SK-N-SH (cell line): ENCODE measurements around the gene MACROD2. TPM values are rescaled to one million over a fixed set of nuclear protein-coding genes. Genes with fewer than 3 reads are reported as not detected.
A peak's percentile ranks its signal among the peaks of the same experiment; 100 is the strongest.

Experiments used
- CTCF ChIA-PET: fragments of 300-600, 350-600 bp; formaldehyde crosslinking; extraction: SDS; loops from one replicate; lab custom pipeline; 2021; lab: Yijun Ruan, JAX
- POLR2A ChIA-PET: fragments of 350-600 bp; sonication (Branson Sonifier 250); formaldehyde crosslinking; extraction: SDS; loops from one replicate; lab custom pipeline; 2020; ENCODE audit warnings: antibody characterized with exemption, inconsistent platforms; lab: Yijun Ruan, JAX
- DNase-seq: peaks from one replicate; pipeline ENCODE4 v3.0.0; 2012
- H2AFZ ChIP-seq: fragments of 200-600 bp; sonication (generic); 2 replicates; pipeline ENCODE4 v1.8.1; 2016; ENCODE audit warnings: antibody characterized with exemption, mild to moderate bottlenecking, low read depth
- H3F3A ChIP-seq: fragments of 200-600 bp; sonication (generic); replicated peaks from 2 replicates; pipeline ENCODE3; 2016; ENCODE audit warnings: antibody characterized with exemption, mild to moderate bottlenecking; ENCODE audit not compliant: insufficient read depth
- H3K27ac ChIP-seq, 2 experiments: fragments of 200-500 bp in 1 of 2; fragments of 200-600 bp in 1 of 2; sonication (Bioruptor generic) in 1 of 2; sonication (generic), shearing (Covaris generic) in 1 of 2; 2 replicates each; pipeline versions ENCODE4 v1.5.1 to v1.6.1; 2014 to 2016; ENCODE audit warnings: low read depth in 2 of 2, inconsistent platforms in 1 of 2, low read length in 1 of 2, mild to moderate bottlenecking in 1 of 2, mixed read lengths in 1 of 2
- H3K27me3 ChIP-seq: fragments of 200-600 bp; sonication (generic), shearing (Covaris generic); 2 replicates; pipeline ENCODE4 v1.6.1; 2016; ENCODE audit warnings: mixed run types; ENCODE audit not compliant: insufficient read depth
- H3K36me3 ChIP-seq, 2 experiments: fragments of 200-500 bp in 1 of 2; fragments of 200-600 bp in 1 of 2; sonication (Bioruptor generic) in 1 of 2; sonication (generic) in 1 of 2; replicated peaks in 1 of 2; 2 replicates each; pipeline versions ENCODE3 to v1.5.1; 2014 to 2016; ENCODE audit warnings: low read length in 1 of 2, mild to moderate bottlenecking in 1 of 2; ENCODE audit not compliant: insufficient read depth in 2 of 2, control insufficient read depth in 1 of 2
- H3K4me1 ChIP-seq, 2 experiments: fragments of 200-500 bp in 1 of 2; fragments of 200-600 bp in 1 of 2; sonication (Bioruptor generic) in 1 of 2; sonication (generic), shearing (Covaris generic) in 1 of 2; 2 replicates each; pipeline versions ENCODE4 v1.5.1 to v1.6.1; 2014 to 2016; ENCODE audit warnings: low read depth in 1 of 2, low read length in 1 of 2, mixed run types in 1 of 2; ENCODE audit not compliant: insufficient read depth in 2 of 2, control insufficient read depth in 1 of 2
- H3K4me2 ChIP-seq: fragments of 200-600 bp; sonication (generic), shearing (Covaris generic); 2 replicates; pipeline ENCODE4 v1.6.1; 2017; ENCODE audit warnings: mixed run types
- H3K4me3 ChIP-seq, 2 experiments: fragments of 200-500 bp in 1 of 2; fragments of 200-600 bp in 1 of 2; sonication (Bioruptor generic) in 1 of 2; sonication (generic), shearing (Covaris generic) in 1 of 2; 2 replicates each; pipeline versions ENCODE4 v1.5.1 to v1.8.1; 2014 to 2016; ENCODE audit warnings: low read depth in 2 of 2, inconsistent platforms in 1 of 2, low read length in 1 of 2, mild to moderate bottlenecking in 1 of 2, mixed read lengths in 1 of 2, moderate library complexity in 1 of 2
- H3K79me2 ChIP-seq: fragments of 200-600 bp; sonication (generic); 2 replicates; pipeline ENCODE4 v1.8.1; 2017; ENCODE audit warnings: mild to moderate bottlenecking; ENCODE audit not compliant: insufficient read depth
- H3K9ac ChIP-seq: fragments of 200-600 bp; sonication (generic); 2 replicates; pipeline ENCODE4 v1.6.1; 2017; ENCODE audit warnings: mixed run types
- H3K9me2 ChIP-seq: fragments of 200-600 bp; sonication (generic); 2 replicates; pipeline ENCODE4 v1.6.1; 2017; ENCODE audit warnings: mixed run types
- H3K9me3 ChIP-seq: fragments of 200-600 bp; sonication (generic); 2 replicates; pipeline ENCODE4 v1.6.1; 2017; ENCODE audit warnings: mixed run types, mild to moderate bottlenecking, moderate library complexity
- H4K20me1 ChIP-seq: fragments of 200-600 bp; sonication (generic); 2 replicates; pipeline ENCODE4 v1.6.1; 2017; ENCODE audit warnings: mild to moderate bottlenecking, mixed run types; ENCODE audit not compliant: insufficient read depth
- FOXJ3 ChIP-seq: sonication (generic); formaldehyde crosslinking; IDR thresholded peaks from 2 replicates; pipeline ENCODE4 v1.5.1; 2020; ENCODE audit warnings: mild to moderate bottlenecking, missing genetic modification reagents
- GATA2 ChIP-seq: sonication (generic); formaldehyde crosslinking; IDR thresholded peaks from 2 replicates; pipeline ENCODE4 v1.5.0; 2020; ENCODE audit warnings: mild to moderate bottlenecking, missing genetic modification reagents
- JUND ChIP-seq: IDR thresholded peaks from 2 replicates; pipeline ENCODE4 v1.4.0; 2012
- NRF1 ChIP-seq: IDR thresholded peaks from 2 replicates; pipeline ENCODE4 v1.6.1; 2012; ENCODE audit warnings: low read depth, mild to moderate bottlenecking, low read length
- POLR2AphosphoS5 ChIP-seq: IDR thresholded peaks from 2 replicates; pipeline ENCODE4 v1.6.1; 2012; ENCODE audit warnings: low read depth, low read length
- SIN3A ChIP-seq: IDR thresholded peaks from 2 replicates; pipeline ENCODE4 v1.6.1; 2012; ENCODE audit warnings: low read depth, mild to moderate bottlenecking, low read length, moderate library complexity, borderline replicate concordance
- SMC3 ChIP-seq: IDR thresholded peaks from 2 replicates; pipeline ENCODE4 v1.6.1; 2012; ENCODE audit warnings: low read depth, low read length, improper control_type of control experiment
- WGBS: methylation state at CpG from one replicate; pipeline ENCODE4 v1.1.6; 2017; ENCODE audit warnings: low lambda C conversion rate; 5-methylcytosine and 5-hydroxymethylcytosine counted together
- polyA plus RNA-seq, 3 experiments: library from polyadenylated mRNA; depleted of rRNA; stranded (reverse); fragments of >200 nt; gene quantifications; 2 replicates each; pipeline ENCODE4 v1.2.3, GENCODE V29; 2012
- TF ChIP-seq, protein P1 (sequence below): IDR thresholded peaks from 2 replicates; pipeline ENCODE4 v1.4.0; 2012; ENCODE audit warnings: low read depth
- TF ChIP-seq, protein P2 (sequence below): IDR thresholded peaks from 2 replicates; pipeline ENCODE4; 2012

MACROD2 gene
- polyA plus RNA-seq, 1 of the 3 experiments (the other 2 are of a cell fraction), result 0.33 TPM

DNA sequence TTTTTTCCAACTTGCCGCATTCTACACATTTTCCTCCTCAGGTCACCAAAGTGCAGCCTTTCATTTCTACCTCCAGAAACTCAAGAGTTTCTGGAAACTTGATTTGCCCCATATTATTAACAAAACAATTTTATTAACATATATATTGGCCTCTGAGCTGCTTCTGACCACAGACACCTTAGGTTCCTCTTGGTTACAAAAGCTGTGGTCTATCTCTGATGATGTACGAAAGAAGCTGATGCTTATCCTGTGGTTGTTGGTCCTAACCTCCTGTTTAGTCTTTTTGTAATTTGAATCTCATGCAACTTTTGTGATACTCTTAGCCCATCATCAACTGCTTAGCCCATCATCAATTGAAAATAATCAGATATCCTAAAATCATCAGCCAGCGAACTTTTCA, 1842.2 kb downstream of the MACROD2 start (continued):
- TF ChIP-seq GATA2, result no peak
- TF ChIP-seq, protein P1, sequence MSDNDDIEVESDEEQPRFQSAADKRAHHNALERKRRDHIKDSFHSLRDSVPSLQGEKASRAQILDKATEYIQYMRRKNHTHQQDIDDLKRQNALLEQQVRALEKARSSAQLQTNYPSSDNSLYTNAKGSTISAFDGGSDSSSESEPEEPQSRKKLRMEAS, result no peak
- TF ChIP-seq JUND, result no peak

DNA sequence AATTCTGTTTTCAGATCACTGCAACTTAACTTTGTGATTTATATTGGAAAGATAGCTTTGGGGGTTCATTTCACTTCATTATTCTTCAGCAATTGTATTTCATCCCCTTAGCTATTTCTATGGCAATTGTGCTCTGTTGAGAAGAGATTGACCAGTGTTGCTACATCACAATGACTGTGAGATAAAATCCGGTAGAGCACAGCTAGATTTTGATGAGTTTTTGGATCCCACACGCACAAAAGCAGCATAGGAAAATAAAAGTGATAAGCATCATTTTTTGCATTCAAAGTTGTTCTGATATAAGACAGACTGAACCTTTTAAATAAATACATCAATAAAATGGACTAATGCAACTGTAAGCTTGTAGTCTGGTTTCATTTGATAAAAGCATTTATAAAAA, 1843.2 kb downstream of the MACROD2 start:
- no peaks in the 10 kb centered on the region for H4K20me1 ChIP-seq
- 10% methylated on average over 2 of the region's 2 CpGs for WGBS
- H3K4me3 ChIP-seq, result no peak overlapping the region
- H3K9me3 ChIP-seq, result no peaks in the 10 kb centered on the region
- no peak overlapping the region for H3K9ac ChIP-seq
- peak overlapping the region in 1 of 2 experiments; percentile 76; a peak in 2 of 4 replicates for H3K27ac ChIP-seq
- CTCF ChIA-PET, result interaction anchor here (0.8 to 1.5 kb wide), 2 partner anchors 9 to 15 kb away, joined by 3 read pairs; no protein-coding TSS in a partner anchor
- peak; percentile 16 for DNase-seq
- no peaks in the 10 kb centered on the region for H3K9me2 ChIP-seq
- no peaks in the 10 kb centered on the region for H3F3A ChIP-seq
- no peak overlapping the region for H2AFZ ChIP-seq
- no peaks in the 10 kb centered on the region for H3K79me2 ChIP-seq
- H3K4me1 ChIP-seq, result peaks cover 0 to 13% of the 10 kb centered on the region in 2 experiments; a peak in 2 of 4 replicates
- no peaks in the 10 kb centered on the region for H3K27me3 ChIP-seq
- POLR2A ChIA-PET, result no interaction called here
- no peak for TF ChIP-seq SIN3A
- TF ChIP-seq POLR2AphosphoS5, result no peak
- no peak for TF ChIP-seq NRF1
- peak; percentile 67 for TF ChIP-seq GATA2
- no peak for TF ChIP-seq SMC3
- no peak overlapping the region for H3K4me2 ChIP-seq
- no peaks in the 10 kb centered on the region for H3K36me3 ChIP-seq

DNA sequence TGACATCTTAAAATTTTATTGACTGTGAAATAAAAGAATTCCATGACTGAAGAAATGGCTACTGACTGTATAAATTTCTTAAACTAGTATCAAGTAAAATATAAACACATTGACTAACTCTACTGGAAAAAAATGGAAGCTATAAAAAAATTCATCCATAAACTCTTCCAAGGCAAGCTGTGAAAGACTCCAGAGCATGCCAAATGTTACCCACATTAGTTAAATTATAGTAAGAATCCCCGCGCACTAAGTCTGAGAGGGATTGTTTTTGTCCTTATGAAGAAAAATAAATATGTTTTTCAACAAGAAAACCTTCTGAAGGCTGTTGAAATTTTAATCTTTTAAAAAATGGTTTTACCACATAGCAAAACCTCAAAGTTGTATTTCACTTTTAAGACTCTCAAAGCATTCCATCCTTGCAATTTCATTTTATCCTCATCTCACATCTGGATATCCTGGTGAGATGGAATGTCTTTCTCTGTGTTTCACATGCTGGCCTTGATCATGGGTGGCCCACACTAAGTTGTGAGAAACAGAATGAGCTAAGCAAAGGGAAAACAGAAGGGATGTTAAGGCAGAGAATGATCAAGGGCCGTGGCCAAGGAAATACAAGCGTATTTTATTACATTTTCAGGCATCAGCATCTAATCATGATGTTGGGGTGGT, 1845.5 kb downstream of the MACROD2 start:
- Histone ChIP-seq H3K4me1 (peaks cover 0 to 9% of the 10 kb centered on the region in 2 experiments; a peak in 2 of 4 replicates), H3K9me2 (no peaks in the 10 kb centered on the region)

More for the DNA sequence above, 1845.5 kb downstream of the MACROD2 start:
- CTCF ChIA-PET, result interaction anchor here (1.2 kb wide), 1 partner anchor 12 kb away, joined by 3 read pairs; no protein-coding TSS in a partner anchor
- WGBS, result 48% methylated on average over 4 of the region's 4 CpGs
- H3K79me2 ChIP-seq, result no peaks in the 10 kb centered on the region
- no peak overlapping the region for H3K4me3 ChIP-seq
- H3K4me2 ChIP-seq, result no peak overlapping the region
- H3K36me3 ChIP-seq, result no peaks in the 10 kb centered on the region
- H3K9ac ChIP-seq, result no peak overlapping the region
- no peaks in the 10 kb centered on the region for H3K9me3 ChIP-seq
- H3F3A ChIP-seq, result no peaks in the 10 kb centered on the region
- no peaks in the 10 kb centered on the region for H4K20me1 ChIP-seq
- POLR2A ChIA-PET, result no interaction called here
- no peak overlapping the region for H2AFZ ChIP-seq
- no peak for DNase-seq
- no peak overlapping the region for H3K27ac ChIP-seq
- no peaks in the 10 kb centered on the region for H3K27me3 ChIP-seq
- no peak for TF ChIP-seq SIN3A
- TF ChIP-seq, protein P2, sequence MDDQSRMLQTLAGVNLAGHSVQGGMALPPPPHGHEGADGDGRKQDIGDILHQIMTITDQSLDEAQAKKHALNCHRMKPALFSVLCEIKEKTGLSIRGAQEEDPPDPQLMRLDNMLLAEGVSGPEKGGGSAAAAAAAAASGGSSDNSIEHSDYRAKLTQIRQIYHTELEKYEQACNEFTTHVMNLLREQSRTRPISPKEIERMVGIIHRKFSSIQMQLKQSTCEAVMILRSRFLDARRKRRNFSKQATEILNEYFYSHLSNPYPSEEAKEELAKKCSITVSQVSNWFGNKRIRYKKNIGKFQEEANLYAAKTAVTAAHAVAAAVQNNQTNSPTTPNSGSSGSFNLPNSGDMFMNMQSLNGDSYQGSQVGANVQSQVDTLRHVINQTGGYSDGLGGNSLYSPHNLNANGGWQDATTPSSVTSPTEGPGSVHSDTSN, result no peak
- TF ChIP-seq FOXJ3 (CRISPR knock-in tag), result no peak
